ENCODE data around the gene ACACA.
"Not testable (repeated sequence)": the region's sequence is repeated elsewhere in the genome, so short reads cannot be mapped to it uniquely, and the experiment has no call there.

ACACA gene

GRCh38 chr17:37079065-37079708 lies 327.4 kb downstream of the ACACA start:
- H3K27ac ChIP-seq (ENCODE audit: insufficient read depth in 1 of 2, low read depth in 1 of 2, low read length in 2 of 2, poor library complexity in 1 of 2, severe bottlenecking in 2 of 2): no peak overlapping the region
- H3K4me3 ChIP-seq (ENCODE audit: control insufficient read depth in 1 of 7, extremely low read depth in 1 of 7, insufficient read depth in 4 of 7, low read depth in 2 of 7, low read length in 6 of 7): no peak overlapping the region
- peaks cover under 1 to 17% (median 11%) of the 10 kb centered on the region in 4 experiments for H3K4me1 ChIP-seq (ENCODE audit: control extremely low read depth in 1 of 4, control insufficient read depth in 4 of 4, insufficient read depth in 4 of 4, low read length in 3 of 4)
- 100% methylated on average over 2 of the region's 2 CpGs for WGBS (ENCODE audit: insufficient coverage)
- DNase-seq: no peak
- no peaks in the 10 kb centered on the region for H3K27me3 ChIP-seq (replicated peaks in 2 of 5; ENCODE audit: control insufficient read depth in 4 of 5, insufficient read depth in 5 of 5, low read length in 4 of 5)
- peaks cover 0 to 3% (median 0%) of the 10 kb centered on the region in 4 experiments for H3K36me3 ChIP-seq (ENCODE audit: control insufficient read depth in 4 of 4, insufficient read depth in 4 of 4, low read length in 3 of 4)
- H3K9me3 ChIP-seq (ENCODE audit: control extremely low read depth in 1 of 5, control insufficient read depth in 4 of 5, insufficient read depth in 2 of 5, low read depth in 1 of 5, low read length in 4 of 5): peaks cover 0 to 8% (median 2%) of the 10 kb centered on the region in 5 experiments
- POLR2A ChIA-PET: no interaction called here
- CTCF ChIA-PET: no interaction called here

GRCh38 chr17:37073464-37073863 lies 333.2 kb downstream of the ACACA start:
- H3K4me1 ChIP-seq (ENCODE audit: control extremely low read depth in 1 of 4, control insufficient read depth in 4 of 4, insufficient read depth in 4 of 4, low read length in 3 of 4); H3K9me3 ChIP-seq (ENCODE audit: control extremely low read depth in 1 of 5, control insufficient read depth in 4 of 5, insufficient read depth in 2 of 5, low read depth in 1 of 5, low read length in 4 of 5); H3K4me3 ChIP-seq (ENCODE audit: control insufficient read depth in 1 of 7, extremely low read depth in 1 of 7, insufficient read depth in 4 of 7, low read depth in 2 of 7, low read length in 6 of 7); CTCF ChIA-PET; POLR2A ChIA-PET; H3K36me3 ChIP-seq (ENCODE audit: control insufficient read depth in 4 of 4, insufficient read depth in 4 of 4, low read length in 3 of 4); H3K27me3 ChIP-seq (replicated peaks in 2 of 5; ENCODE audit: control insufficient read depth in 4 of 5, insufficient read depth in 5 of 5, low read length in 4 of 5); DNase-seq; H3K27ac ChIP-seq (ENCODE audit: insufficient read depth in 1 of 2, low read depth in 1 of 2, low read length in 2 of 2, poor library complexity in 1 of 2, severe bottlenecking in 2 of 2): not testable (repeated sequence)
- WGBS (ENCODE audit: insufficient coverage): 100% methylated on average over 1 of the region's 3 CpGs

- ChIA-PET POLR2A (no interaction called here), CTCF (interaction anchor here (1.2 kb wide), 1 partner anchor 13 kb away, joined by 3 read pairs; no protein-coding TSS in a partner anchor)
- DNase-seq: no peak
- Histone ChIP-seq H3K27ac (ENCODE audit: insufficient read depth in 1 of 2, low read depth in 1 of 2, low read length in 2 of 2, poor library complexity in 1 of 2, severe bottlenecking in 2 of 2) (no peak overlapping the region), H3K9me3 (ENCODE audit: control extremely low read depth in 1 of 5, control insufficient read depth in 4 of 5, insufficient read depth in 2 of 5, low read depth in 1 of 5, low read length in 4 of 5) (peaks cover 0 to 3% (median 0%) of the 10 kb centered on the region in 5 experiments), H3K36me3 (ENCODE audit: control insufficient read depth in 4 of 4, insufficient read depth in 4 of 4, low read length in 3 of 4) (no peaks in the 10 kb centered on the region), H3K4me3 (ENCODE audit: control insufficient read depth in 1 of 7, extremely low read depth in 1 of 7, insufficient read depth in 4 of 7, low read depth in 2 of 7, low read length in 6 of 7) (no peak overlapping the region), H3K4me1 (ENCODE audit: control extremely low read depth in 1 of 4, control insufficient read depth in 4 of 4, insufficient read depth in 4 of 4, low read length in 3 of 4) (no peaks in the 10 kb centered on the region), H3K27me3 (replicated peaks in 2 of 5; ENCODE audit: control insufficient read depth in 4 of 5, insufficient read depth in 5 of 5, low read length in 4 of 5) (peaks cover 0 to 44% (median 12%) of the 10 kb centered on the region in 5 experiments)
- 92% methylated on average over 2 of the region's 3 CpGs for WGBS (ENCODE audit: insufficient coverage)
These were observed 337.5 kb downstream of the ACACA start for GRCh38 chr17:37069087-37069486.

GRCh38 chr17:37068266-37068665 lies 338.4 kb downstream of the ACACA start:
- CTCF ChIA-PET: interaction anchor here (1.9 kb wide), 1 partner anchor 21 kb away, joined by 4 read pairs; no protein-coding TSS in a partner anchor
- Histone ChIP-seq H3K9me3 (ENCODE audit: control extremely low read depth in 1 of 5, control insufficient read depth in 4 of 5, insufficient read depth in 2 of 5, low read depth in 1 of 5, low read length in 4 of 5) (peaks cover 0 to 3% (median 0%) of the 10 kb centered on the region in 5 experiments), H3K36me3 (ENCODE audit: control insufficient read depth in 4 of 4, insufficient read depth in 4 of 4, low read length in 3 of 4) (no peaks in the 10 kb centered on the region), H3K27me3 (replicated peaks in 2 of 5; ENCODE audit: control insufficient read depth in 4 of 5, insufficient read depth in 5 of 5, low read length in 4 of 5) (peaks cover 0 to 44% (median 12%) of the 10 kb centered on the region in 5 experiments), H3K27ac (ENCODE audit: insufficient read depth in 1 of 2, low read depth in 1 of 2, low read length in 2 of 2, poor library complexity in 1 of 2, severe bottlenecking in 2 of 2) (no peak overlapping the region), H3K4me3 (ENCODE audit: control insufficient read depth in 1 of 7, extremely low read depth in 1 of 7, insufficient read depth in 4 of 7, low read depth in 2 of 7, low read length in 6 of 7) (no peak overlapping the region), H3K4me1 (ENCODE audit: control extremely low read depth in 1 of 4, control insufficient read depth in 4 of 4, insufficient read depth in 4 of 4, low read length in 3 of 4) (no peaks in the 10 kb centered on the region)
- POLR2A ChIA-PET: no interaction called here
- no peak for DNase-seq
- 91% methylated on average over 10 of the region's 10 CpGs for WGBS (ENCODE audit: insufficient coverage)

- Histone ChIP-seq H3K27me3 (replicated peaks in 2 of 5; ENCODE audit: control insufficient read depth in 4 of 5, insufficient read depth in 5 of 5, low read length in 4 of 5) (peaks cover 0 to 44% (median 12%) of the 10 kb centered on the region in 5 experiments), H3K4me3 (ENCODE audit: control insufficient read depth in 1 of 7, extremely low read depth in 1 of 7, insufficient read depth in 4 of 7, low read depth in 2 of 7, low read length in 6 of 7) (no peak overlapping the region), H3K4me1 (ENCODE audit: control extremely low read depth in 1 of 4, control insufficient read depth in 4 of 4, insufficient read depth in 4 of 4, low read length in 3 of 4) (no peaks in the 10 kb centered on the region), H3K36me3 (ENCODE audit: control insufficient read depth in 4 of 4, insufficient read depth in 4 of 4, low read length in 3 of 4) (no peaks in the 10 kb centered on the region), H3K9me3 (ENCODE audit: control extremely low read depth in 1 of 5, control insufficient read depth in 4 of 5, insufficient read depth in 2 of 5, low read depth in 1 of 5, low read length in 4 of 5) (peaks cover 0 to 3% (median 0%) of the 10 kb centered on the region in 5 experiments), H3K27ac (ENCODE audit: insufficient read depth in 1 of 2, low read depth in 1 of 2, low read length in 2 of 2, poor library complexity in 1 of 2, severe bottlenecking in 2 of 2) (no peak overlapping the region)
- POLR2A ChIA-PET: interaction anchor here (0.8 kb wide), 1 partner anchor 12 kb away, joined by 3 read pairs; no protein-coding TSS in a partner anchor
- CTCF ChIA-PET: interaction anchor here (1.1 to 1.9 kb wide), 2 partner anchors 18 to 22 kb away, joined by 3 to 4 read pairs; no protein-coding TSS in a partner anchor
- DNase-seq: no peak
- WGBS (ENCODE audit: insufficient coverage): 69% methylated on average over 11 of the region's 13 CpGs
These were observed 339.0 kb downstream of the ACACA start for GRCh38 chr17:37067555-37068111.

- no peak for DNase-seq
- Histone ChIP-seq H3K4me1 (ENCODE audit: control extremely low read depth in 1 of 4, control insufficient read depth in 4 of 4, insufficient read depth in 4 of 4, low read length in 3 of 4) (no peaks in the 10 kb centered on the region), H3K4me3 (ENCODE audit: control insufficient read depth in 1 of 7, extremely low read depth in 1 of 7, insufficient read depth in 4 of 7, low read depth in 2 of 7, low read length in 6 of 7) (no peak overlapping the region), H3K27me3 (replicated peaks in 2 of 5; ENCODE audit: control insufficient read depth in 4 of 5, insufficient read depth in 5 of 5, low read length in 4 of 5) (peaks cover 0 to 44% (median 12%) of the 10 kb centered on the region in 5 experiments), H3K9me3 (ENCODE audit: control extremely low read depth in 1 of 5, control insufficient read depth in 4 of 5, insufficient read depth in 2 of 5, low read depth in 1 of 5, low read length in 4 of 5) (peaks cover 0 to 3% (median 0%) of the 10 kb centered on the region in 5 experiments), H3K36me3 (ENCODE audit: control insufficient read depth in 4 of 4, insufficient read depth in 4 of 4, low read length in 3 of 4) (no peaks in the 10 kb centered on the region), H3K27ac (ENCODE audit: insufficient read depth in 1 of 2, low read depth in 1 of 2, low read length in 2 of 2, poor library complexity in 1 of 2, severe bottlenecking in 2 of 2) (no peak overlapping the region)
- ChIA-PET POLR2A (interaction anchor here (0.8 kb wide), 1 partner anchor 10 kb away, joined by 3 read pairs; no protein-coding TSS in a partner anchor), CTCF (interaction anchor here (1.1 to 1.9 kb wide), 2 partner anchors 19 to 23 kb away, joined by 3 to 4 read pairs; no protein-coding TSS in a partner anchor)
- 57% methylated on average over 22 of the region's 25 CpGs for WGBS (ENCODE audit: insufficient coverage)
These were observed 340.0 kb downstream of the ACACA start for GRCh38 chr17:37066322-37067255.
